Islet of Langerhans (tissue), 1 donor: ENCODE results near the gene KCNJ11.

Experiments
- FAIRE-seq: peaks from one replicate; lab custom pipeline; 2011; peaks lifted over from hg19 to GRCh38; lab: Jason Lieb, UNC

The KCNJ11 gene

DNA sequence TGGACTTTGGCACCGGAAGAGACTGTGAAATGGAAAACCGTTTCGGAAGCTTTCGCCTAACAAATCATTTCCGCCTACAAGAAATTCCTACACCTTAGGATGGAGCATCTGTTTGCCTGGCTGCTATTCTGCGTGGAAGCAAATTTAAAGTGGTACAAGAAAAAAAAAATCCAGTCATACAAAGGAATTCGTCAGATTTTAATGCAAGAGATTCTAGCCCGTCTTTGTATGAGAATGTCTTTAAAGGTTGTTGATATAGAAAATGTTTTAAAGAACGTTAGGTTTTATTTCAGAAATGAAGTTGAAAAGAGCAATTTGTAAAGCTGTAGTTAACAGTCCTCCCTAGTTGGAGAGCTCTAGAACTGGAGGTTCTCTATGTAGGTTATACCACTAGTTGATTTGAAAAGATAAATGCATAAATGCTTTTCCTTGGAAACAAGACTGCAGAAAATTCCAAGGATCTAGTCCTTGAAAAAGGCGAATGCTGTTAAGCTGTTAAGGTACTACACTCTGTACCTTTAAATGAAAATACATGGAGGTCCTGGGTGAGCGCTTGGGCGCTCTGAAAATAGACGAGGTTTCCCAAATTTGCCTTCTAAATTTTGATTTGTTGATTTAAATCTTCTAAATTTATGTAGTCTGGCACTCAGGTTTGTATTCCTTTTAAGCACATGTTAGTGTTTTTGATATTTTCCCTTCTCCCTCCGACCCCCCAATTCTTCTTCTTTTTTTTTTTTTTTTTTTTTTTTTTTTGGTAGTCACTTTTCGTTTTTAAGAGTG lies 34.4 kb downstream of the KCNJ11 start:
- FAIRE-seq: peak; percentile 79

DNA sequence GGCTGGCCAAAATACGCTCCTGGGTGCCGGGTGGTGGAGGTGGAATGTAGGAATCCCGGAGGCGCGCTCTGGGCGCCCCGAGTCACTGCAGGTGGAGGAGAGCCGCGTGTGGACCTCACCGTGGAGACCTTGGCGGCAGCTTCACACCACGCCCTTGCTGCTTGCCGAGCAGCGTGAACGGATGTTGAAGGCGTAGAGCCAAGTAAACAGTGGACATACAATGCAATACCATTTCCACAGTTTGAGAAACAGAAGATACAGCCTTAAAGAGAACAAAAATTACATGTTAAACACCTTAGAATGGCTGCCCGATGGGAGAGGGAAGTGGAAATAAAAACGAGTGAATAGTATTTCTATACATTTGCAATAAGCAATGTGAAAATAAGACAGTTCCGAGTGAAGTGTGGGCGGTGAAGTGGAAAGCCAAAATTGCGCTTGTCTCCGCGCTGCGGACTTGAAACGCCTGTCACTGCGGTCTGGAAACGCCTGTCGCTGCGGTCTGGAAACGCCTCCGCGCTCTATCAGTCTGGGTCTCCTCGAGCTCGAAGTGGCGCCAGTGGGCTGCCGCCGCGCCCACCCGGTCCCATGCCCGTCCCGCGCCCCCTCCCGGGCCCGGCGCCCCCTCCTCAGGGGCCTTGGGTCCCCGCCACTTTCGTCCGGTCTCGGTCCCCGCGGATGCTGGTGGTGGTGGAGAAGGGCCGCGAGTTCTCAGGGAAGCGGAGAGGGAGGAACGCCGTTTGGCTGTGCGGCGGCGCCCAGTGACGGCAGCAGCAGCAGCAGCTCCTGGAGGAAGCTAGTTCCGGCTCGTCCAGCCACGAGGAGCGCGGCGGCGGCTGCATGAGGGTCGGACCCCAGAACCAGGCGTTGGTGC lies 35.3 kb downstream of the KCNJ11 start:
- FAIRE-seq: no peak

DNA sequence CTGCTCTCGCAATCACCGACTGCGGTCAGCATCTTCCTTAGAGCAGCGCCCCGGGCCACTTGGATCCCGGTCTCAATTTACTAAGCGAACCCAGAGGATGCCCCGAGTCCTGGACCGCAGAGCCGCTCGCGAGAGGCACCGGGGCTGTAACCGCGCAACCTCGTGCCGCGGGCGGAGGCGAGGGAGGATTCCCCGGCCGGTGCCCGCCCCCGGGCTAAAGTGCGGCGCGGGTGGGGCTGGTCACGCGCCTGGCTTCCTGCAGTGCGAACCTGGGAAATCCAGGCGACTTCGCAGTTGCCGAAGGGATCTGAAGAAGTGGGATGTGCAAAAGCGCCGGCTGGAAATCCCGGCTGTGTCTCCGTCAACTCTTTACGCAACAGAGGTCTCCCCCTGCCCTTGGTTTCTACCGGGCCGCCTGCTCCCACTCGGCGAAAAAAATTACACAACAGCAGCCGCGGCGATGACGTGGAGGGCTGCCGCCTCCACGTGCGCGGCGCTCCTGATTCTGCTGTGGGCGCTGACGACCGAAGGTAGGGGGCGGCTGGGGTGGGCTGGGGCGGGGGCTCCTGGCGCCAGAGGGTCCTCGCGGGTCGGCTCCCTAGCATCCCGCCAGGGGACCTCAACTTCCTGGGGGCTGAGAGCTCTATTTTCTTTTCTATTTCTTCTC lies 36.8 kb downstream of the KCNJ11 start, which contains the start of gene NCR3LG1:
TSS of gene NCR3LG1 (plus strand) at position 291 of the 667 bp plus-strand sequence. CDS start at position 461, 170 bp downstream.
- no peak for FAIRE-seq

DNA sequence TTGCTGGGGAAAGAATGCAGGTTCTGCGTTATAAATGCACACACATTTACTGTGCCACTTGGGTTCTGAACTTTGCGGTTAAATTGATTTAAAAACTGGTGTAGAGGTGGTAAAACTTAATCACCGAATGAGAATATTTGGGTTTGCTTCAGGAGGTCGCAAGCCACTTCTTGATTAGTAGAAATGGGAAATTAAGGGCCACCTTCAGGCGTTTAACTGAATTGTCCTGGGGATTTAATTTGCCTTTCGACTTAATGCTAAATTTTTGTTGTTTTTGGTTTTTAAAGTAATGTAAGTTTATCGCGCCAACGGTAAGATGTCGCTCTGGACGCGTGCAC lies 37.3 kb downstream of the KCNJ11 start:
- FAIRE-seq: no peak

DNA sequence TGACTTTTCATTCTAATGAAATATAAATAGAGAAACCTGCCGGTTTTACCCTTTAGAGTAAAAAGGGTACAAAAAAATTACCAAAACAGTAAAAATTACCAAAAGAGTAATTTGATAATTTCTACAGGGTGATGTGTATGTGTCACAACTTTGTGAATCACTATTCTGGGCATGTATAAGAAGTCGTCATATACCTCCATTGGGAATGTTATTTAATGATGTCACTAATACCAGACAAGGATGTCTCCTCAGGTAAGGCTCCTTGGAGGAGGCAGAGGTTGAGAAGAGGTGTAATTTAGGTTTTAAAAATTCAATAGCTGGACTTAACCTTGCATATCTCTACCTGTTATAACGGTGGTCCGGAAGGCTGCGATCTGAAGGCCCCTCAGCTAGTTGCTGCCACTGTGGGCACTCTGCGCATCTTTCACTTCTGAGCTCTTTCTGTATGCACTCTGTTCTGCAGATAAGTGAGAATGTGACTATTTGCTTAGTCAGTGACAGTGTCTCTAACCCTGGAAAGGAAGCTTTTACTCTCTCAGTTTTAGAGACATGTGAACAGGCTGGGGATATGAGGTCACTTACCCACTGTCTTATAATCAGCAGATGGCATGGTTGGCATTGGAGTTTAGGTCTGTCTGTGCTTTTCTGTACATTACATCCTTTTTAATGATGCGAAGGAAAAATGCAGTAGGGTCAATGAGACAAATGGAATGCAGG lies 37.8 kb downstream of the KCNJ11 start:
- no peak for FAIRE-seq

DNA sequence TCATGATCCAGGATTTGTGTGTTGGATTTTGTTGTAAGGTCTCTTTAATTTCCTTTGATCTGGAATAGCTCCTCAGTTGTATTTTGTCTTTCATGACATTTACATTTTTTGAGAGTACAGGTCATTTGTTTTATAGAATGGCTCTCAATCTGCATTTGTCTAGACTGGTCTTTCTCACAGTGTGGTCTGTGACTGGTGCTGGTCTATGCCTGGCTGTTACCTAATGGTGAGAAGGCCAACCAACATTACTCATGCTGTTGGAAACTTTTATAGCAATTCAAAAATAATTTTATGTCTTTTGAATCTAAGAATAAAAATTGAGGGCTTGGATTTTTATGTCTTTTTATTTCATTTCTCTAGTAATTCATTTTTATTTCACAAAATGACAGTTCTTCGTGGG lies 40.8 kb downstream of the KCNJ11 start:
- FAIRE-seq: no peak

DNA sequence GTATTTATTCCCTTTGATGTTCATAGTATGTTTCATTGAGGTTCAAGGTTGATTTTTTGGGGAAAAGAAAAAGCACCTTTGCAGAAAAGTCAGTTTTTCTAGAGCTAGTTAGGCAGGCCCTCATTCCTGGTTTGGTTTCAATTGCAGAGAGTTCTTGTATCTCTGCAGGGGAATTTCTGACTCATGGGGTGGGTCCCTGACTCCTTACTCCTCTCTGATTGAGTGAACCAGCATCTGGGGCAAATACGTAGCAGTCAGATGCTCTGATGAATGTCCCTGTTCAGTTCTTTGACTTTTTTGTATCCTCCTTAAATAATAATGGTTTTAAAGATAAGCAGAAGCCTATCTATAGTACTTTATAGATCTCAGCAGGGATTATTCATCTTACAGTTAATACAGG lies 44.6 kb downstream of the KCNJ11 start:
- no peak for FAIRE-seq

DNA sequence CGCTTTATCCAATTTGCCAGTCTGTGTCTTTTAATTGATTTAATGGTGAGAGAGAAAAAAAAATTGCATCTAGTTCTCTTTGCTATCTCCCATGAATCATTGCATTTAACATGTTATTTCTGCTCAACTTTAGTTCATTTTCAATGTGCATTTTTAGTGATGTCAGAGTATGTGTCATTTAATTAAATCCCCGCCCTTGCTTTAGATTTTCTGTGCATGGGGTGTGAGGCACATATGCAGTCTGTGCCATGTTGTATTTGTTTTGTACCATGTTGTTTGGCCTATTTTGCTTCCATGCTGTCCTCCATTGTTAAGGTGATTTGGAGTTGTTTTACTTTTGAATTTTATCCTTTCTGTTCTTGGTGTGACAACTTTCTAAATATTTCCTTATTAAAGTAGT lies 45.2 kb downstream of the KCNJ11 start:
- FAIRE-seq: no peak
